Measurements from ENCODE around the gene CARD9.

CARD9 gene

DNA sequence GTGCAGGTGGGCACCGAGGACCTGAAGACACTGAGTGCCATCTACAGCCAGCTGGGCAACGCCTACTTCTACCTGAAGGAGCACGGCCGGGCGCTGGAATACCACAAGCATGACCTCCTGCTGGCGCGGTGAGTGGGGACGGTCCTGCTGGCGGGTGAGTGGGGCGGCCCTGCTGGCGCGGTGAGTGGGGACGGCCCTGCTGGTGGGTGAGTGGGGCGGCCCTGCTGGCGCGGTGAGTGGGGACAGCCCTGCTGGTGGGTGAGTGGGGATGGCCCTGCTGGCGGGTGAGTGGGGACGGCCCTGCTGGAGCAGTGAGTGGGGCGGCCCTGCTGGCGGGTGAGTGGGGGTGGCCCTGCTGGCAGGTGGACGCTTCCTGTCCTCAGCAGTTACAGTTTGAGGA lies 38.9 kb downstream of the CARD9 start:
- TF ChIP-seq, protein P1, sequence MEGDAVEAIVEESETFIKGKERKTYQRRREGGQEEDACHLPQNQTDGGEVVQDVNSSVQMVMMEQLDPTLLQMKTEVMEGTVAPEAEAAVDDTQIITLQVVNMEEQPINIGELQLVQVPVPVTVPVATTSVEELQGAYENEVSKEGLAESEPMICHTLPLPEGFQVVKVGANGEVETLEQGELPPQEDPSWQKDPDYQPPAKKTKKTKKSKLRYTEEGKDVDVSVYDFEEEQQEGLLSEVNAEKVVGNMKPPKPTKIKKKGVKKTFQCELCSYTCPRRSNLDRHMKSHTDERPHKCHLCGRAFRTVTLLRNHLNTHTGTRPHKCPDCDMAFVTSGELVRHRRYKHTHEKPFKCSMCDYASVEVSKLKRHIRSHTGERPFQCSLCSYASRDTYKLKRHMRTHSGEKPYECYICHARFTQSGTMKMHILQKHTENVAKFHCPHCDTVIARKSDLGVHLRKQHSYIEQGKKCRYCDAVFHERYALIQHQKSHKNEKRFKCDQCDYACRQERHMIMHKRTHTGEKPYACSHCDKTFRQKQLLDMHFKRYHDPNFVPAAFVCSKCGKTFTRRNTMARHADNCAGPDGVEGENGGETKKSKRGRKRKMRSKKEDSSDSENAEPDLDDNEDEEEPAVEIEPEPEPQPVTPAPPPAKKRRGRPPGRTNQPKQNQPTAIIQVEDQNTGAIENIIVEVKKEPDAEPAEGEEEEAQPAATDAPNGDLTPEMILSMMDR (IDR thresholded peaks at IDR 0.05; ENCODE audit: insufficient read depth, low read depth, low read length, missing control alignments) = no peak
- no peak for DNase-seq (ENCODE audit: low read depth)
- H3K4me3 ChIP-seq (ENCODE audit: low read length) = no peak overlapping the region

DNA sequence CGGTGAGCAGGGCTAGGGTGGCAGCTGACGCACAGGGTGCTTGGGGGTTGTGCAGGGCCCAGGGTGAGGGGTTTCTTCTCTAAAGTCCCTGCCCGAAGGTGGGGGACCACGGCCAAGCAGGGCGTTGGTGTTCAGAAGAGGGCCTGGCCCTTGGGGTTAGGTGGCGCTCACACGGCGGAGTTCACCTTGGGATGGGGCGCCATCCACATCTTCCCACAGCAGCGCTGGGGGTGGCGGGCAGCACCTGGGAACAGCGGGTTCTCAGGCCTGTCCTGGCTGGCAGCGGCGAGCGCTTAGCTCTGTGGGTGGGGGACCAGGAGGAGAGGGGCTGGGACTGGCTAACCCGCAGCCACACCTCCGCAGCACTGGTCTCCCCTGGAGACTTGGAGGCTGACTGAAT lies 40.0 kb downstream of the CARD9 start:
- TF ChIP-seq, protein P1 (IDR thresholded peaks at IDR 0.05; ENCODE audit: insufficient read depth, low read depth, low read length, missing control alignments) = no peak
- no peak for DNase-seq (ENCODE audit: low read depth)
- H3K4me3 ChIP-seq (ENCODE audit: low read length) = no peak overlapping the region

DNA sequence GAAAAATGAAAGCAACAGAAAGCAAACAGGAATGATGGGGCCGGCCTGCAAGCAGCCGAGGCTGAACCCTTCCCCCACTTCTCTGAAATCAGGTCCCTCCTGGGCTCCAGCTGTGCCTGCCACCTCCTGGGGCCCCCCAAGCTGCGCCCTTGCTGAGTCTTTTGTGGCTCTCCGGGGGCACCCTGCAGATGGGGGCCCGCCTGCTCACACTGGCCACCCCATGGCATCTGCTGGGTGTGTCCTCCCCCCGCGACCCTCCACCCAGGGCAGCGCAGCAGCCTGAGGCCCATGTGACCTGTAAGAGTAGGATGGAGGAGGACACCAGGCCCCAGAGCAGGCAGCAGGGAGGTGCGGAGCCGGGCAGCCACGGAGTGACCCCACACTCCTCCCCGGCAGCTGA lies 40.4 kb downstream of the CARD9 start:
- no peak overlapping the region for H3K4me3 ChIP-seq (ENCODE audit: low read length)
- no peak for DNase-seq (ENCODE audit: low read depth)
- TF ChIP-seq, protein P1 (IDR thresholded peaks at IDR 0.05; ENCODE audit: insufficient read depth, low read depth, low read length, missing control alignments) = no peak

DNA sequence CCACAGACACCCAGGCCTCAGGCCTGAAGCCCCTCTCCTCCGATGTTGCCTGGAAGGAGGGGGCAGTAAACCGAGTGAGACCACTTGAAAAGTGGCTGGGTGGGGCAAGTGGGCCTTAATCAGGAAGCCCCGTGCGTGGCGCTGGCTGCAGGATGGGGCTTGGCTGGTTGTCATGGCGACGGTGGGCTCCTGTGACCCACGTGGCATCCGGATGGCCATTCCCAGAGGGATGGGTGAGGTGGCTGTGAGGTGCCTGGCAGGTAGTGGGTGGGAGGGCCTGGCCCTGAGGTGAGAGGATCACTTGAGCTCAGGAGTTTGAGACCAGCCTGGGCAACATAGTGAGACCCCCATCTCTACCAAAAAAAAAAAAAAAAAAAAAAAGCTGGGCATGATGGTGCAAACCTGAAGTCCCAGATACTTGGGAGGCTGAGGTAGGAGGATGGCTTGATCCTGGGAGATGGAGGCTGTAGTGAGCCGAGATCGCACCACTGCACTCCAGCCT lies 40.9 kb downstream of the CARD9 start:
- no peak overlapping the region for H3K4me3 ChIP-seq (ENCODE audit: low read length)
- no peak for DNase-seq (ENCODE audit: low read depth)
- TF ChIP-seq, protein P1 (IDR thresholded peaks at IDR 0.05; ENCODE audit: insufficient read depth, low read depth, low read length, missing control alignments) = no peak

DNA sequence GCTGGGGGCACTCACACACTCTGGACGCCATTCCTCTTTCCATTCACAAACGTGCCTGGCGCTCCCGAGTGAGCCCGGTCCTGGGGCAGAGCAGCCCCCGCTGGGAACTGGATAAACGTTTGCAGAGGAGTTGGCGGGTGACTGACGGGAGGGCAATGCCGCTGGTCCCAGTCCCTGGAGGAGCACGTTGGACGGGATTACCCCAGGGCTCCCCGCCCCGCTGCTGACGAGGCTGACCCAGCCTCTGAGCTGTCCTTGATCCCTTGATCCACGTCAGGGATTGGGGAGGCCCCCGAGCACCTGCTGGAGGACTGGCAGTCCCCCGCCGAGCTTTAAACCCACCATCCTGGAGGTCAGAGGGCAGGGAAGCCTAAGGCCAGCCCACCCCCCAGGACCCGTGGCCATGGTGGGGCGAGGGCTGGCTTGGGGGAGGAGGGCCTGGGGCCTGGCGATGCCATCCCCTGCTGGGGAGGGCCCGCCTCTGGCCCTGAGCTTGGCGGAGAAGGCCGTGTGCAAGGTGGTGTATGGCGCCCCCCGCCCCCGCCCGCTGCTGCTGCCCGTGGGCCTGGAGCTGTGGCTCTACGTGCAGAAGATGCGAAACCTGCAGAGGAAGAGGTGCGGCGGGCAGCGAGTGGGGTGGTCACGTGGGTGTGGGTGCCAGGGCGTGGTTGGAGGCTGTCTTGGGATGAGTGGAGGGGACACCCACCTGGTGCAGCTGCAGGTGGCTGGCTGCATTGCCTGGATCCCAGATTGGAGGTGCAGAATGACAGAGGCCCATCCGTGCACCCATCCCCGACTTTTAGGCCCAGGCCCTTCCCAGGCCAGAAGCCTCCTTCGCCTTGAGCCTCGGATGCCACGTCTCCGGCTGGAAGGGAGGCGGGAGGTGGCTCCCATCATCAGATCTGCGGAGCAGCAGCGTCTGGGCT lies 41.6 kb downstream of the CARD9 start:
- no peak overlapping the region for H3K4me3 ChIP-seq (ENCODE audit: low read length)
- TF ChIP-seq, protein P1 (IDR thresholded peaks at IDR 0.05; ENCODE audit: insufficient read depth, low read depth, low read length, missing control alignments) = no peak
- no peak for DNase-seq (ENCODE audit: low read depth)

DNA sequence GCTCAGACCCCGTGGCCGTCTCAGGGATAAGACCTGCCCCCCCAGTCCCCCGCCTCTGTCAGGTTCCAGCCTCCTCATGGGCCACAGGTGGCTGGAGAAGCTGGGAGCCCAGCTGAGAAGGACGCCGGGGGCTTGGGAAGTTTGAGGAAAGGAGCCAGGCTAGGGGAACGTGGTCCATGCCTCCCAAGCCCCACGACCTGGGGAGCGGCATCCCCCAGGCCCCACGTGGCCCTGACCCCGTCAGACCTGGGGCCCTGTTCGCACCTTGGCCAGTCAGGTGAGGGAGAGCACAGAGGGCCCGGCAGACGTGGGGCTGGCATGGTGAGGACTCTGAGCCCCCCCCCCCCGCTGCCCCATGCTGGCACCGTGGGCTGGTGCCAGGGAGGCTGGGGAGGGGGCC lies 42.4 kb downstream of the CARD9 start:
- no peak for DNase-seq (ENCODE audit: low read depth)
- no peak overlapping the region for H3K4me3 ChIP-seq (ENCODE audit: low read length)
- TF ChIP-seq, protein P1 (IDR thresholded peaks at IDR 0.05; ENCODE audit: insufficient read depth, low read depth, low read length, missing control alignments) = no peak
